HG02571 (cell line): ENCODE measurements around the gene TEDC1.
"Not testable (repeated sequence)": the region's sequence is repeated elsewhere in the genome, so short reads cannot be mapped to it uniquely, and the experiment has no call there.

ENCODE experiments used
- ATAC-seq: cut with Tn5 transposase; IDR thresholded peaks from one replicate; pipeline ENCODE4 v1.9.1; 2021; ENCODE audit warnings: mild to moderate bottlenecking, moderate library complexity; ENCODE audit not compliant: unreplicated experiment

TEDC1 gene

GRCh38 chr14:105536051-105536450 lies 45.0 kb downstream of the TEDC1 start:
- ATAC-seq = no peak

- no peak for ATAC-seq
Observed at GRCh38 chr14:105536691-105537579, 45.9 kb downstream of the TEDC1 start.

- ATAC-seq = no peak
Observed at GRCh38 chr14:105537580-105538474, 46.8 kb downstream of the TEDC1 start.

- no peak for ATAC-seq
Observed at GRCh38 chr14:105538481-105539049, 47.5 kb downstream of the TEDC1 start.

- no peak for ATAC-seq
Observed at GRCh38 chr14:105540811-105541210, 49.8 kb downstream of the TEDC1 start.

- no peak for ATAC-seq
Observed at GRCh38 chr14:105541218-105541875, 50.3 kb downstream of the TEDC1 start.

GRCh38 chr14:105545676-105546075 lies 54.6 kb downstream of the TEDC1 start:
- not testable (repeated sequence) for ATAC-seq

GRCh38 chr14:105546410-105546809 lies 55.4 kb downstream of the TEDC1 start:
- ATAC-seq = not testable (repeated sequence)

- not testable (repeated sequence) for ATAC-seq
Observed at GRCh38 chr14:105547072-105547471, 56.0 kb downstream of the TEDC1 start.

- no peak for ATAC-seq
Observed at GRCh38 chr14:105547741-105548169, 56.7 kb downstream of the TEDC1 start.
